SK-N-MC (cell line): Measurements from ENCODE around the gene ATF7IP2.

Source experiments
- DNase-seq: peaks from one replicate; pipeline ENCODE4 v3.0.0-alpha.2; 2011; ENCODE audit warnings: low read depth, low spot score
- H3K27ac ChIP-seq: fragments of 200-600 bp; sonication (generic); 2 replicates; pipeline ENCODE4 v1.5.1; 2016; ENCODE audit warnings: mixed run types
- H3K36me3 ChIP-seq: fragments of 200-600 bp; sonication (generic); 2 replicates; pipeline ENCODE4 v1.6.1; 2017; ENCODE audit warnings: antibody characterized with exemption, low read length, mixed read lengths; ENCODE audit not compliant: insufficient read depth
- H3K4me3 ChIP-seq: fragments of 200-600 bp; sonication (generic); 2 replicates; pipeline ENCODE4 v1.5.1; 2016
- H3K9ac ChIP-seq: fragments of 200-600 bp; sonication (generic); 2 replicates; pipeline ENCODE4 v1.8.0; 2017; ENCODE audit warnings: mixed run types, mixed read lengths; ENCODE audit not compliant: insufficient read length
- H3K9me3 ChIP-seq: fragments of 200-600 bp; sonication (generic); 2 replicates; pipeline ENCODE4 v1.6.1; 2017; ENCODE audit warnings: low read depth, mild to moderate bottlenecking, antibody characterized with exemption, low read length, moderate library complexity, mixed read lengths
- EZH2 ChIP-seq: fragments of 200-600 bp; sonication (generic); IDR thresholded peaks from one replicate; pipeline ENCODE4 v1.6.1; 2017; ENCODE audit warnings: antibody characterized with exemption
- FOXP2 ChIP-seq: optimal IDR thresholded peaks from 2 replicates; pipeline ENCODE3; 2011; ENCODE audit warnings: mild to moderate bottlenecking, moderate library complexity; ENCODE audit not compliant: insufficient read depth; ENCODE audit errors: extremely low read length, control extremely low read depth
- POLR2AphosphoS5 ChIP-seq: IDR thresholded peaks from 2 replicates; pipeline ENCODE4 v1.6.1; 2012; ENCODE audit warnings: mild to moderate bottlenecking, low read depth, low read length, borderline replicate concordance

ATF7IP2 gene

DNA sequence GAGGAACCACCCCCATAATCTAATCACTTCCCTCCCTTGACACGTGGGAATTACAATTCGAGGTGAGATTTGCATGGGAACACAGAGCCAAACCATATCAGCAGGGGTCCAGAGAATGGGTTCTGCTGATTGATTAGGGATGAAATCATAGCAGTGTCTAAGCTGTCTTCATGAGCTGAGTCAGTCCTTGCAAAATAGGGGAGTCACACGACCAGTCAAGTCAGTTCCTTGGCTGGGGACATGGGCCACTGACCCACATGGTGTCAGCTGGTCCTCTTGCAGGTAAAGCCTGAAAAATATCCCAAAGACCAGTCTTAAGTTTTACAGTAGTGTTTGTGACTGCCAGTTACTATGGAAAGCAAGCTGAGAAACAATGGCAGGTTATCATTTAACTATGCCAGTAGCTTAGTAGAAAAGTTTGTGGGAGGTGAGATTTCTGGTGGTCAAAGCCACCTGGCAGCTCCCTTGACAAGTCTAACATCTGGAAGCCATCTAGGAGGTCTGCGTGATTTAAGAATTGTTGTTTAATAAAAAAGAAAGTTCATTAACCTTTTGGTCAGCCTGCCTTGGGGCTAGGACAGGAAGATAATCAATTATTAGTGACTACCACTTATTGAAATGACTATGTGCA, 15.7 kb upstream of the ATF7IP2 start:
- Histone ChIP-seq H3K36me3 (no peaks in the 10 kb centered on the region), H3K4me3 (no peak overlapping the region), H3K9ac (no peak overlapping the region), H3K27ac (no peak overlapping the region), H3K9me3 (no peaks in the 10 kb centered on the region)
- no peak for DNase-seq
- TF ChIP-seq FOXP2 (no peak), EZH2 (no peak)

GRCh38 chr16:10371592-10371991, 14.3 kb upstream of the ATF7IP2 start:
- TF ChIP-seq POLR2AphosphoS5, result no peak
- TF ChIP-seq EZH2, result no peak
- no peak for TF ChIP-seq FOXP2
- no peaks in the 10 kb centered on the region for H3K9me3 ChIP-seq
- H3K27ac ChIP-seq, result no peak overlapping the region
- no peak overlapping the region for H3K9ac ChIP-seq
- no peak overlapping the region for H3K4me3 ChIP-seq
- H3K36me3 ChIP-seq, result no peaks in the 10 kb centered on the region
- DNase-seq, result no peak

- H3K9ac ChIP-seq, result no peak overlapping the region
- H3K9me3 ChIP-seq, result no peaks in the 10 kb centered on the region
- DNase-seq, result no peak
- TF ChIP-seq POLR2AphosphoS5, result no peak
- TF ChIP-seq EZH2, result no peak
- no peak for TF ChIP-seq FOXP2
- no peak overlapping the region for H3K27ac ChIP-seq
- no peaks in the 10 kb centered on the region for H3K36me3 ChIP-seq
- H3K4me3 ChIP-seq, result no peak overlapping the region
Measured at GRCh38 chr16:10373556-10373955, 12.3 kb upstream of the ATF7IP2 start.

DNA sequence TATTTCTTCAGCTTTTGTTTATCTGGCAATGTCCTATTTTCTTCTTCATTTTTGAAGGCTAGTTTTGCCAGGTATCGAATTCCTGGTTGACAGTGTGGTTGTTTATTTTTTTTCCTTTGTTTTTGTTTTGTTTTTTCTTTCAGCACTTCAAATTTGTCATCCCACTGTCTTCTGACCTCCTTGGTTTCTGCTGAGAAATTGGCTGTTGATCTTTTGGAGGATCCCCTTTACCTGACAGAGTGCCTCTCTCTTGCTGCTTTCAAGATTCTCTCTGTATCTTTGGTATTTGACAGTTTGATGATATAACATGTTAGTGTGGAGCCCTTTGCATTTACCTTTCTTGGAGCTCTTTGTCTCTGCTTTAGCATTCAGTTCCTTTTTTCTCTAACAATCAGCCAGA, 9.6 kb upstream of the ATF7IP2 start:
- no peak for DNase-seq
- TF ChIP-seq POLR2AphosphoS5, result no peak
- no peak for TF ChIP-seq FOXP2
- TF ChIP-seq EZH2, result no peak

DNA sequence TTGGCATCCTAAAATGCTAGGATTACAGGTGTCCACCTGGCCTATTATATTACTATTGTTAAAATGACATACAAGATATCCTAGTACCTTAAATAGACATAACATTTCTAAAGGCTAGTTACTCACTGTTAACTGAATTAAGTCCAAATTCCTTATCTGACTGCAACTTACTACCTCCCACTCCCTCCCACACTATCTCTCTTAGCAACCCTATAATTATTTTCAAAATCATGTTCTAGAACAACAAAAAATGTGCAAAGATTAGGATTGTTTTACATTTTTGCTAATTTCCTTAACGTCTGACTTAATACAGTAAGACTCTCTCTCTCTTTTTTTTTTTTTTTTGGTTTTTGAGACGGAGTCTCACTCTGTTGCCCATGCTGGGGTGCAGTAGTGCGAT, 2.2 kb upstream of the ATF7IP2 start:
- Histone ChIP-seq H3K36me3 (peaks cover 13% of the 10 kb centered on the region), H3K9ac (no peak overlapping the region), H3K9me3 (0 out of 2 replicates have a peak, but pooled peaks cover 3% of the 10 kb centered on the region), H3K4me3 (no peak overlapping the region), H3K27ac (no peak overlapping the region)
- no peak for DNase-seq
- TF ChIP-seq FOXP2 (no peak), POLR2AphosphoS5 (no peak), EZH2 (no peak)

More for the DNA sequence above, 9.6 kb upstream of the ATF7IP2 start:
- Histone ChIP-seq H3K9ac (no peak overlapping the region), H3K36me3 (no peaks in the 10 kb centered on the region), H3K9me3 (no peaks in the 10 kb centered on the region), H3K27ac (no peak overlapping the region), H3K4me3 (no peak overlapping the region)

GRCh38 chr16:10386517-10387100, 748 bp downstream of the ATF7IP2 start:
- DNase-seq, result no peak
- no peak for TF ChIP-seq POLR2AphosphoS5
- TF ChIP-seq EZH2, result no peak
- no peak for TF ChIP-seq FOXP2
- no peak overlapping the region; the same call in 1 of the 2 replicates for H3K27ac ChIP-seq
- H3K9ac ChIP-seq, result peak overlapping the region; percentile 86
- H3K9me3 ChIP-seq, result 0 out of 2 replicates have a peak, but pooled peaks cover 3% of the 10 kb centered on the region
- H3K4me3 ChIP-seq, result peak overlapping the region; percentile 84
- peaks cover 32% of the 10 kb centered on the region for H3K36me3 ChIP-seq

DNA sequence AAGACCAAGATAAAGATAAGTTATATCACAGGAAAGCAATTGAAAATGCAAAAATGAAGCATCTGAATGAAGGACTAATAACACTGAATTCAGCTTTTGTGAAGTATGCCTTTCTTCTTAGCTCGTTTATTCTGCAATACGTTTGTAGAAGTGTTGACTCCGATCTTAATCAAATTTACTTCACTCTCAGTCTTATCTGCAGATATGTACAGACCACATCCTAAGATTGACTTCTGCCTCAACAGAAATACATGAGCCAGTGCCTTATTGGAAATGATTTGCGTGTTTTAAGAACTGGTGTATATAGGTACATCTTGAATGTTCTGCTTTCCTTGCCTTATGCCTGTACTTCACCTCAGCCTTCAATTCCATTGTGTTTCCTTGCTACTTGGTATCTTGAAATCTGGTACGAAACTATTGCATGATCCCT, 1.3 kb downstream of the ATF7IP2 start:
- H3K27ac ChIP-seq, result no peak overlapping the region
- H3K36me3 ChIP-seq, result peaks cover 32% of the 10 kb centered on the region
- DNase-seq, result no peak
- peak overlapping the region; percentile 84 for H3K4me3 ChIP-seq
- 0 out of 2 replicates have a peak, but pooled peaks cover 3% of the 10 kb centered on the region for H3K9me3 ChIP-seq
- peak overlapping the region; percentile 86 for H3K9ac ChIP-seq
- TF ChIP-seq EZH2, result no peak
- TF ChIP-seq POLR2AphosphoS5, result no peak
- no peak for TF ChIP-seq FOXP2

GRCh38 chr16:10388988-10389387, 3.1 kb downstream of the ATF7IP2 start:
- DNase-seq, result no peak

DNA sequence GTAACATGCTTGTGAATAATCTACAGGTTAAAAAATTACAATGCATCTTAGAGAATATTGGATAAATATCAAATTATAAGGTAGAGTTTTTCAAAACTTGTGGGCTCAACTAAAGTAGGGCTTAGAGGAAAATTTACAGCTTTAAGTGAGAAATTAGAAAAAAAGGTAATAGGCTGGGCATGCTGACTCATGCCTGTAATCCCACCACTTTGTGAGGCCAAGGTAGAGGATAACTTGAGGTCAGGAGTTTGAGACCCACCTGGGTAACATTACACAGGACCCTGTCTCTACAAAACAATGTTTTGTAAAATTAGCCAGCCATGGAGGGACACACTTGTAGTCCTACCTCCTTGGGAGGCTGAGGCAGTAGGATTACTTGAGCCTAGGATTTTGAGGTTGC, 4.5 kb downstream of the ATF7IP2 start:
- H3K27ac ChIP-seq, result no peak overlapping the region

More at GRCh38 chr16:10388988-10389387, 3.1 kb downstream of the ATF7IP2 start:
- TF ChIP-seq POLR2AphosphoS5 (no peak), FOXP2 (no peak), EZH2 (no peak)
- Histone ChIP-seq H3K4me3 (no peak overlapping the region), H3K36me3 (peaks cover 33% of the 10 kb centered on the region), H3K27ac (no peak overlapping the region), H3K9me3 (0 out of 2 replicates have a peak, but pooled peaks cover 3% of the 10 kb centered on the region), H3K9ac (no peak overlapping the region)

More for the DNA sequence above, 4.5 kb downstream of the ATF7IP2 start:
- no peak for DNase-seq
- Histone ChIP-seq H3K9me3 (no peaks in the 10 kb centered on the region), H3K4me3 (no peak overlapping the region), H3K9ac (no peak overlapping the region), H3K36me3 (peaks cover 36% of the 10 kb centered on the region)
- TF ChIP-seq EZH2 (no peak), POLR2AphosphoS5 (no peak), FOXP2 (no peak)
